Small intestine (tissue), 7 donors: ENCODE results near the gene SAPCD1. TPM values are rescaled to one million over a fixed set of nuclear protein-coding genes. Genes with fewer than 3 reads are reported as not detected.
A peak's percentile ranks its signal among the peaks of the same experiment; 100 is the strongest.

Experiments
- DNase-seq, 2 donors: peaks; one replicate each; pipeline versions ENCODE4 v3.0.0 to v3.0.0-alpha.2; 2013
- FAIRE-seq: peaks from 2 replicates; lab custom pipeline; 2012; peaks lifted over from hg19 to GRCh38; lab: Jason Lieb, UNC
- H3K27ac ChIP-seq, 3 donors: one replicate each; pipeline ENCODE4 v1.5.1; 2013; ENCODE audit warnings: low read length in 2 of 3, mild to moderate bottlenecking in 2 of 3, control low read depth in 1 of 3, inconsistent platforms in 1 of 3, low read depth in 1 of 3, moderate library complexity in 1 of 3
- H3K27me3 ChIP-seq, 3 donors: one replicate each; pipeline ENCODE4 v1.6.1; 2013; ENCODE audit warnings: low read length in 3 of 3, inconsistent platforms in 1 of 3; ENCODE audit not compliant: control insufficient read depth in 3 of 3, insufficient read depth in 3 of 3
- H3K36me3 ChIP-seq, 3 donors: one replicate each; pipeline ENCODE4 v1.6.1; 2013; ENCODE audit warnings: low read length in 3 of 3, inconsistent platforms in 1 of 3, low read depth in 1 of 3, mild to moderate bottlenecking in 1 of 3, moderate library complexity in 1 of 3; ENCODE audit not compliant: control insufficient read depth in 3 of 3, insufficient read depth in 2 of 3
- H3K4me1 ChIP-seq, 3 donors: one replicate each; pipeline ENCODE4 v1.6.1; 2013; ENCODE audit warnings: low read length in 2 of 3, inconsistent platforms in 1 of 3, low read depth in 1 of 3, mild to moderate bottlenecking in 1 of 3, moderate library complexity in 1 of 3; ENCODE audit not compliant: control insufficient read depth in 3 of 3, insufficient read depth in 2 of 3
- H3K4me3 ChIP-seq, 3 donors: one replicate each; pipeline ENCODE4 v1.5.1; 2013; ENCODE audit warnings: low read length in 3 of 3, control low read depth in 1 of 3, inconsistent platforms in 1 of 3, low read depth in 1 of 3, mild to moderate bottlenecking in 1 of 3, moderate library complexity in 1 of 3
- H3K9me3 ChIP-seq, 2 donors: one replicate each; pipeline ENCODE4 v1.6.1; 2013; ENCODE audit warnings: low read depth in 1 of 2, low read length in 1 of 2; ENCODE audit not compliant: control insufficient read depth in 2 of 2, insufficient read depth in 1 of 2
- WGBS, 3 donors: extraction: QIAGEN DNeasy Blood & Tissue Kit; methylation state at CpG; one replicate each; pipeline ENCODE4 v1.1.7; 2013; 5-methylcytosine and 5-hydroxymethylcytosine counted together
- polyA plus RNA-seq, 4 donors: library from polyadenylated mRNA; stranded (reverse) in 3 of 4; unstranded in 1 of 4; fragments of 200-250 nt in 3 of 4; fragments of 120-200 nt in 1 of 4; gene quantifications; one replicate each; pipeline versions ENCODE4 v1.2.1 to v1.2.3, GENCODE V29; 2013
- donor health status: healthy with polysubstance abuse.
- donor health status: control.
- donor health status: control.
- donor health status: Bipolar disorder and iron deficiency.
- donor health status: healthy.

Gene SAPCD1
- polyA plus RNA-seq, 4 donors, result 1.4 to 15.5 (median 4.6) TPM

- WGBS, 3 donors, result 75 to 80% (median 76%) methylated on average over 8 of the region's 8 CpGs
- peaks cover 0 to 9% (median 0%) of the 10 kb centered on the region in 3 donors for H3K36me3 ChIP-seq
- no peaks in the 10 kb centered on the region for H3K9me3 ChIP-seq
- no peaks in the 10 kb centered on the region for H3K27me3 ChIP-seq
- FAIRE-seq, result no peak
- no peak overlapping the region for H3K4me3 ChIP-seq
- H3K4me1 ChIP-seq, result no peaks in the 10 kb centered on the region
- H3K27ac ChIP-seq, result no peak overlapping the region
- DNase-seq, result no peak
Measured at GRCh38 chr6:31752739-31753319, 9.6 kb upstream of the SAPCD1 start.

DNA sequence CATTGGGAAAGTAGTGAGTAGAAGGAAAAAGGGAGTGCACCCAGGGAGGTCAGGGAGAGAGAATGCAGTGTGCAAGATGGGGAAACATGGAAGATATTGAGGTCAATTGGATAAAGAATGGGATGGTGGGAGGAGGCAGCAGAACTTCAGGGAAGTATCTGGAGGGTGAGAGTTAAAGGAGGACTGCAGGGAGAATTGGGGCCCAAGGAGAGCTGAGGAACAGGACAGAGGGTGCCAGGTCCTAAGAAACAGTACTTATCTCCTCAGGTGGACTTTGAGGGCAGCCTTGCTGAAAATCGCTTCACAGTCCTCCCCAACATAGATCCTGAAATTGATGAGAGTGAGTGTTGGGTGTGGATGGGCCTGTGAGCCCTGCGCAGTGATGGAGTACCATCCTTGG, 4.2 kb upstream of the SAPCD1 start:
- Histone ChIP-seq H3K4me3 (no peak overlapping the region), H3K4me1 (peaks cover 0 to 19% (median 13%) of the 10 kb centered on the region in 3 donors), H3K9me3 (no peaks in the 10 kb centered on the region), H3K27me3 (no peaks in the 10 kb centered on the region), H3K27ac (no peak overlapping the region), H3K36me3 (peaks cover 0 to 47% (median 0%) of the 10 kb centered on the region in 3 donors)
- DNase-seq (no peak), FAIRE-seq (no peak)
- 89 to 96% (median 91%) methylated on average over 2 of the region's 2 CpGs for WGBS, 3 donors

- Histone ChIP-seq H3K4me3 (no peak overlapping the region), H3K27ac (peak overlapping the region; percentile 4 to 70 (median 53)), H3K36me3 (peaks cover 0 to 54% (median 0%) of the 10 kb centered on the region in 3 donors), H3K9me3 (no peaks in the 10 kb centered on the region), H3K27me3 (no peaks in the 10 kb centered on the region), H3K4me1 (peaks cover 0 to 38% (median 13%) of the 10 kb centered on the region in 3 donors)
- 36 to 78% (median 54%) methylated on average over 5 of the region's 5 CpGs for WGBS, 3 donors
- FAIRE-seq (no peak), DNase-seq (peak; percentile 56 to 89)
Measured at GRCh38 chr6:31760790-31761189, 1.7 kb upstream of the SAPCD1 start.

GRCh38 chr6:31761343-31761742, 1.1 kb upstream of the SAPCD1 start:
- peaks cover 0 to 54% (median 0%) of the 10 kb centered on the region in 3 donors for H3K36me3 ChIP-seq
- H3K4me1 ChIP-seq, result peaks cover 0 to 41% (median 13%) of the 10 kb centered on the region in 3 donors
- DNase-seq (no peak), FAIRE-seq (no peak)
- no peaks in the 10 kb centered on the region for H3K27me3 ChIP-seq
- H3K4me3 ChIP-seq, result no peak overlapping the region
- 87 to 95% (median 92%) methylated on average over 8 of the region's 8 CpGs for WGBS, 3 donors
- no peaks in the 10 kb centered on the region for H3K9me3 ChIP-seq
- H3K27ac ChIP-seq, result peak overlapping the region in 1 of 3 donors; percentile 53

DNA sequence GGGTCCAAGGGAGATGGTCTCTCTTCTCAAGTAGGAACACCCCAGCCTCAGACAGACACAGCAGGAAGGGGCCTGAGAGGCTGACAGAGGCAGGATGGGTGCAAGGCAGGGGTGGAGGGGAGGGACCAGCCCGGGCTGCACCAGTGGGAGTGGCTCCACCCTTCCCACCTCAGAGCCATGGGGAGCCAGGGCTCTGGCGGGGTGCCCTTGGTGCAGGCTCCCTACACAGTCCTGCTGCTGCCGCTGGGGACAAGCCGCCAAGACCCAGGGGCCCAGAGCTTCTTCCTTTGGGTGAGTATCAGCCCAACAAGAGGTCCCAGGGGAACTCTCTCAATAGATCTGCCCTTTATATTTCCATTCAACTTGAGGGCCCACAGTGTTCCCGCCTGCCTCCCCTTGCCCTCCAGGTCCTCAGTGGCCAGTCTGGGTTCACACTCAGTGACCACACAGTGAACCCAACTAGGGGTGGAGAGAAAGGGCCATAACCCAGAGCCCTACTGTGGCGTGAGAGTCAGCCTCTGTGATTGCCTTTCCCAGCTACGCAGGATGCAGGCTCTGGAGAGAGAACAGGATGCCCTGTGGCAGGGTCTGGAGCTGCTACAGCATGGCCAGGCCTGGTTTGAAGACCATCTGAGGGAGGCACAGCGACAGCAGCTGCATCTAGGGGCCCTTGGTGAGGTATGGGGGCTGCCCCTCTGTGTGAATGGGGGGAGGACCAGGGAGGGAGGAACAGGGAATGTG, 592 bp downstream of the SAPCD1 start:
- H3K4me3 ChIP-seq, result no peak overlapping the region
- 70 to 80% (median 78%) methylated on average over 7 to 8 of the region's 8 CpGs for WGBS, 3 donors
- H3K27me3 ChIP-seq, result no peaks in the 10 kb centered on the region
- peaks cover 0 to 47% (median 13%) of the 10 kb centered on the region in 3 donors for H3K4me1 ChIP-seq
- no peak overlapping the region for H3K27ac ChIP-seq
- FAIRE-seq (no peak), DNase-seq (no peak)
- H3K36me3 ChIP-seq, result peaks cover 0 to 52% (median 0%) of the 10 kb centered on the region in 3 donors
- H3K9me3 ChIP-seq, result no peaks in the 10 kb centered on the region

GRCh38 chr6:31763619-31763940, 1.1 kb downstream of the SAPCD1 start:
- WGBS, 3 donors, result 21 to 31% (median 29%) methylated on average over 1 of the region's 1 CpG
- Histone ChIP-seq H3K36me3 (peaks cover 0 to 48% (median 0%) of the 10 kb centered on the region in 3 donors), H3K9me3 (no peaks in the 10 kb centered on the region), H3K4me1 (peaks cover 0 to 47% (median 13%) of the 10 kb centered on the region in 3 donors), H3K27me3 (no peaks in the 10 kb centered on the region), H3K4me3 (no peak overlapping the region), H3K27ac (no peak overlapping the region)
- FAIRE-seq (no peak), DNase-seq (peak; percentile 34 to 43)

DNA sequence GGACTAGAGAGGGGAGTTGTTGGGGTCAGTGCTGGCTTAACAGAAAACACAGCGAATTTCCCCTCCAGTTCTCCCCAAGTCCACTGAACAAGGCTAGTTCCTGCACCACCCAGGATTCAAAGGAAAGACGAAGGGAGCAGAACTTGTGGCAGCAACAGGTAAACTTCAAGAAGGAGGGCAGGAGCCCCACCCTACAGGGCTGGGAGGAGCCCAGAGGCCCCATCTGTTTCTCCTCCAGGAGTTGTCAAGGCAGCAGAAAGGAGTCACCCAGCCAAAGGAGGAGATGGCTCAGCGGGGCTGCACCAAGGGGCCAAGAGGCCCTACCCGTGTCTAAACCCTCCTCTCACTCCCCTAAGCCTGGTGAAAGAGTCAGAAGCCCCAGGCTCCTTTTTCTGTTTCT, 1.7 kb downstream of the SAPCD1 start:
- Histone ChIP-seq H3K27ac (no peak overlapping the region), H3K4me1 (peaks cover 0 to 47% (median 13%) of the 10 kb centered on the region in 3 donors), H3K36me3 (peaks cover 0 to 48% (median 0%) of the 10 kb centered on the region in 3 donors), H3K9me3 (no peaks in the 10 kb centered on the region), H3K4me3 (no peak overlapping the region), H3K27me3 (no peaks in the 10 kb centered on the region)
- WGBS, 3 donors, result 71 to 76% (median 74%) methylated on average over 4 of the region's 4 CpGs
- DNase-seq (peak in 1 of 2 donors; percentile 49), FAIRE-seq (no peak)

- FAIRE-seq, result no peak
- no peak for DNase-seq
- H3K4me3 ChIP-seq, result peak overlapping the region in 2 of 3 donors; percentile 33 to 36
Measured at GRCh38 chr6:31765559-31765909, 3.1 kb downstream of the SAPCD1 start.

More at GRCh38 chr6:31765559-31765909, 3.1 kb downstream of the SAPCD1 start:
- Histone ChIP-seq H3K36me3 (peaks cover 0 to 35% (median 0%) of the 10 kb centered on the region in 3 donors), H3K9me3 (no peaks in the 10 kb centered on the region), H3K27ac (no peak overlapping the region), H3K27me3 (no peaks in the 10 kb centered on the region), H3K4me1 (peaks cover 0 to 45% (median 7%) of the 10 kb centered on the region in 3 donors)
- 49 to 81% (median 57%) methylated on average over 9 of the region's 9 CpGs for WGBS, 3 donors
